Measurements from ENCODE around the gene TMEM41A. TPM values are rescaled to one million over a fixed set of nuclear protein-coding genes. Genes with fewer than 3 reads are reported as not detected.
"Not testable (repeated sequence)": the region's sequence is repeated elsewhere in the genome, so short reads cannot be mapped to it uniquely, and the experiment has no call there.

The TMEM41A gene
- total RNA-seq, 2 donors from 2014 or later = 10.2 to 10.9 TPM

GRCh38 chr3:185460309-185460708 is 38.5 kb downstream of the TMEM41A start:
- no peaks in the 10 kb centered on the region for H3K4me1 ChIP-seq
- no peak overlapping the region for H3K4me3 ChIP-seq
- H3K27ac ChIP-seq = no peak overlapping the region
- DNase-seq (ENCODE audit: low spot score) = no peak
- no peaks in the 10 kb centered on the region for H3K36me3 ChIP-seq
- no peaks in the 10 kb centered on the region for H3K9me3 ChIP-seq
- no peaks in the 10 kb centered on the region for H3K27me3 ChIP-seq
- TF ChIP-seq CTCF (IDR thresholded peaks at IDR 0.05) = no peak

GRCh38 chr3:185457376-185457775 is 41.5 kb downstream of the TMEM41A start:
- no peak for TF ChIP-seq CTCF (IDR thresholded peaks at IDR 0.05)
- H3K9me3 ChIP-seq = no peaks in the 10 kb centered on the region
- H3K4me3 ChIP-seq = no peak overlapping the region
- no peaks in the 10 kb centered on the region for H3K27me3 ChIP-seq
- no peaks in the 10 kb centered on the region for H3K4me1 ChIP-seq
- no peaks in the 10 kb centered on the region for H3K36me3 ChIP-seq
- H3K27ac ChIP-seq = no peak overlapping the region
- no peak for DNase-seq (ENCODE audit: low spot score)

GRCh38 chr3:185451432-185451831 is 47.4 kb downstream of the TMEM41A start:
- not testable (repeated sequence) for H3K36me3 ChIP-seq; H3K4me3 ChIP-seq; H3K4me1 ChIP-seq; DNase-seq (ENCODE audit: low spot score); H3K27me3 ChIP-seq; H3K9me3 ChIP-seq; H3K27ac ChIP-seq

GRCh38 chr3:185448107-185448506 is 50.7 kb downstream of the TMEM41A start:
- Histone ChIP-seq H3K27me3 (no peaks in the 10 kb centered on the region), H3K36me3 (no peaks in the 10 kb centered on the region), H3K4me3 (no peak overlapping the region), H3K4me1 (no peaks in the 10 kb centered on the region), H3K27ac (no peak overlapping the region), H3K9me3 (no peaks in the 10 kb centered on the region)
- TF ChIP-seq CTCF (IDR thresholded peaks at IDR 0.05) = no peak
- DNase-seq (ENCODE audit: low spot score) = no peak

- no peaks in the 10 kb centered on the region for H3K36me3 ChIP-seq
- no peaks in the 10 kb centered on the region for H3K27me3 ChIP-seq
- DNase-seq (ENCODE audit: low spot score) = no peak
- H3K4me3 ChIP-seq = no peak overlapping the region
- H3K4me1 ChIP-seq = no peaks in the 10 kb centered on the region
- H3K27ac ChIP-seq = no peak overlapping the region
- no peak for TF ChIP-seq CTCF (IDR thresholded peaks at IDR 0.05)
- no peaks in the 10 kb centered on the region for H3K9me3 ChIP-seq
Measured at GRCh38 chr3:185444329-185444728, 54.5 kb downstream of the TMEM41A start.

GRCh38 chr3:185442031-185442430 is 56.8 kb downstream of the TMEM41A start:
- DNase-seq (ENCODE audit: low spot score) = no peak
- TF ChIP-seq CTCF (IDR thresholded peaks at IDR 0.05) = no peak
- Histone ChIP-seq H3K4me1 (no peaks in the 10 kb centered on the region), H3K4me3 (no peak overlapping the region), H3K9me3 (no peaks in the 10 kb centered on the region), H3K27me3 (no peaks in the 10 kb centered on the region), H3K27ac (no peak overlapping the region), H3K36me3 (no peaks in the 10 kb centered on the region)

All from right atrium auricular region (tissue), 2 donors.